OCI-LY1 (cell line): ENCODE results near the gene ZCCHC9.
A peak's percentile ranks its signal among the peaks of the same experiment; 100 is the strongest.
"Not testable (repeated sequence)": the region's sequence is repeated elsewhere in the genome, so short reads cannot be mapped to it uniquely, and the experiment has no call there.

Experiments
- H2AFZ ChIP-seq: fragments of 200-600 bp; sonication (generic), shearing (Covaris generic); 2 replicates; pipeline ENCODE4 v1.6.0; 2014; ENCODE audit warnings: antibody characterized with exemption, mild to moderate bottlenecking, low read length
- H3F3A ChIP-seq: fragments of 200-600 bp; sonication (generic), shearing (Covaris generic); 2 replicates; pipeline ENCODE4 v1.6.0; 2014; ENCODE audit warnings: mild to moderate bottlenecking, antibody characterized with exemption, low read length, moderate library complexity; ENCODE audit not compliant: insufficient read depth
- H3K27ac ChIP-seq: fragments of 200-600 bp; sonication (generic); 2 replicates; pipeline ENCODE4 v1.5.1; 2014; ENCODE audit warnings: low read length, mixed run types, mild to moderate bottlenecking, low read depth; ENCODE audit not compliant: poor library complexity, severe bottlenecking
- H3K27me3 ChIP-seq: fragments of 200-600 bp; sonication (generic); 2 replicates; pipeline ENCODE4 v1.6.0; 2014; ENCODE audit warnings: antibody characterized with exemption, mild to moderate bottlenecking, low read length, moderate library complexity; ENCODE audit not compliant: insufficient read depth
- H3K36me3 ChIP-seq: fragments of 200-600 bp; sonication (generic); 2 replicates; pipeline ENCODE4 v1.6.1; 2014; ENCODE audit warnings: mild to moderate bottlenecking, antibody characterized with exemption, low read length, moderate library complexity, mixed read lengths; ENCODE audit not compliant: insufficient read depth
- H3K4me1 ChIP-seq: fragments of 200-600 bp; sonication (generic); 2 replicates; pipeline ENCODE4 v1.5.1; 2014; ENCODE audit warnings: mild to moderate bottlenecking, low read length, moderate library complexity; ENCODE audit not compliant: insufficient read depth, severe bottlenecking
- H3K4me2 ChIP-seq: fragments of 200-600 bp; sonication (generic), shearing (Covaris generic); 2 replicates; pipeline ENCODE4 v1.6.1; 2014; ENCODE audit warnings: low read length
- H3K4me3 ChIP-seq: fragments of 200-600 bp; sonication (generic); 2 replicates; pipeline ENCODE4 v1.5.1; 2014; ENCODE audit warnings: low read length, low read depth, mild to moderate bottlenecking, mixed read lengths; ENCODE audit not compliant: poor library complexity, severe bottlenecking
- H3K79me2 ChIP-seq: fragments of 200-600 bp; shearing (Covaris generic); 2 replicates; pipeline ENCODE4 v1.6.1; 2016; ENCODE audit warnings: mixed run types, low read length, mixed read lengths; ENCODE audit not compliant: insufficient read depth
- H3K9ac ChIP-seq: fragments of 200-600 bp; sonication (generic), shearing (Covaris generic); 2 replicates; pipeline ENCODE4 v1.6.1; 2014; ENCODE audit warnings: mild to moderate bottlenecking, low read length, mixed read lengths
- H3K9me2 ChIP-seq: fragments of 200-600 bp; sonication (generic), shearing (Covaris generic); 2 replicates; pipeline ENCODE4 v1.6.1; 2014; ENCODE audit warnings: low read depth, mild to moderate bottlenecking, low read length, mixed read lengths
- H3K9me3 ChIP-seq: fragments of 200-600 bp; shearing (Covaris generic); 2 replicates; pipeline ENCODE4 v1.6.1; 2014; ENCODE audit warnings: low read length, mixed read lengths
- H4K20me1 ChIP-seq: fragments of 200-600 bp; sonication (generic), shearing (Covaris generic); 2 replicates; pipeline ENCODE4 v1.6.0; 2016; ENCODE audit warnings: mild to moderate bottlenecking, low read length; ENCODE audit not compliant: insufficient read depth
- CTCF ChIP-seq: fragments of 200-600 bp; sonication (generic), shearing (Covaris generic); IDR thresholded peaks from 2 replicates; pipeline ENCODE4 v1.5.1; 2017; ENCODE audit warnings: mild to moderate bottlenecking, antibody characterized with exemption, low read length, moderate library complexity, mixed read lengths
- EZH2 ChIP-seq: fragments of 200-600 bp; sonication (generic), shearing (Covaris generic); IDR thresholded peaks from 2 replicates; pipeline ENCODE4 v1.8.0; 2017; ENCODE audit warnings: borderline replicate concordance, mixed run types, mild to moderate bottlenecking, antibody characterized with exemption, low read length, moderate library complexity, mixed read lengths

ZCCHC9 gene

GRCh38 chr5:81290146-81290545 lies 11.2 kb upstream of the ZCCHC9 start:
- Histone ChIP-seq H2AFZ (no peak overlapping the region), H3K4me3 (no peak overlapping the region), H3K36me3 (peaks cover 10% of the 10 kb centered on the region), H3K4me2 (no peak overlapping the region), H3F3A (no peaks in the 10 kb centered on the region), H3K9ac (no peak overlapping the region), H3K9me2 (no peaks in the 10 kb centered on the region), H3K9me3 (peaks cover 10% of the 10 kb centered on the region; the same call in 1 of the 2 replicates), H4K20me1 (no peaks in the 10 kb centered on the region), H3K27ac (no peak overlapping the region), H3K27me3 (no peaks in the 10 kb centered on the region), H3K4me1 (peaks cover 8% of the 10 kb centered on the region), H3K79me2 (peaks cover 10% of the 10 kb centered on the region; the same call in 1 of the 2 replicates)
- TF ChIP-seq CTCF (no peak), EZH2 (no peak)

- Histone ChIP-seq H3K79me2 (peaks cover 10% of the 10 kb centered on the region; the same call in 1 of the 2 replicates), H3F3A (no peaks in the 10 kb centered on the region), H3K27ac (no peak overlapping the region), H3K4me2 (no peak overlapping the region), H3K27me3 (no peaks in the 10 kb centered on the region), H4K20me1 (no peaks in the 10 kb centered on the region), H3K9me3 (peaks cover 10% of the 10 kb centered on the region; the same call in 1 of the 2 replicates), H3K9me2 (no peaks in the 10 kb centered on the region), H3K4me3 (no peak overlapping the region), H3K36me3 (peaks cover 6% of the 10 kb centered on the region), H3K9ac (no peak overlapping the region), H3K4me1 (peaks cover 8% of the 10 kb centered on the region), H2AFZ (no peak overlapping the region)
- no peak for TF ChIP-seq EZH2
- no peak for TF ChIP-seq CTCF
Observed at GRCh38 chr5:81292130-81292529, 9.3 kb upstream of the ZCCHC9 start.

- H3K9me3 ChIP-seq = peaks cover 10% of the 10 kb centered on the region; the same call in 1 of the 2 replicates
- peaks cover 21% of the 10 kb centered on the region for H3K4me1 ChIP-seq
- not testable (repeated sequence) for H3K9me2 ChIP-seq, H3K9ac ChIP-seq, H2AFZ ChIP-seq, H3K79me2 ChIP-seq, H4K20me1 ChIP-seq, H3K4me3 ChIP-seq, H3K36me3 ChIP-seq, H3K27me3 ChIP-seq, H3K27ac ChIP-seq, H3F3A ChIP-seq, H3K4me2 ChIP-seq
Observed at GRCh38 chr5:81294021-81294420, 7.4 kb upstream of the ZCCHC9 start.

GRCh38 chr5:81297531-81297930 lies 3.9 kb upstream of the ZCCHC9 start:
- H3K9me3 ChIP-seq = 0 out of 2 replicates have a peak, but pooled peaks cover 6% of the 10 kb centered on the region
- peaks cover 45% of the 10 kb centered on the region for H3K4me1 ChIP-seq
- no peaks in the 10 kb centered on the region for H3K27me3 ChIP-seq
- no peaks in the 10 kb centered on the region for H3K9me2 ChIP-seq
- no peak overlapping the region for H3K9ac ChIP-seq
- no peak for TF ChIP-seq EZH2
- no peak for TF ChIP-seq CTCF
- no peak overlapping the region for H3K27ac ChIP-seq
- H3K79me2 ChIP-seq = no peaks in the 10 kb centered on the region; the same call in 1 of the 2 replicates
- H4K20me1 ChIP-seq = no peaks in the 10 kb centered on the region
- H2AFZ ChIP-seq = no peak overlapping the region
- no peaks in the 10 kb centered on the region for H3F3A ChIP-seq
- peak overlapping the region; percentile 34; the same call in 1 of the 2 replicates for H3K4me2 ChIP-seq
- no peak overlapping the region for H3K4me3 ChIP-seq
- peaks cover 5% of the 10 kb centered on the region; the same call in 1 of the 2 replicates for H3K36me3 ChIP-seq
